ENCODE measurements around the gene SFXN2.

Gene SFXN2

GRCh38 chr10:102752934-102753664, 38.7 kb downstream of the SFXN2 start:
- H4K20me1 ChIP-seq (ENCODE audit: control insufficient read depth, insufficient read depth, low read depth, low read length): 0 out of 2 replicates have a peak, but pooled peaks cover 5% of the 10 kb centered on the region

GRCh38 chr10:102753718-102754117, 39.3 kb downstream of the SFXN2 start:
- H3K27me3 ChIP-seq (ENCODE audit: control insufficient read depth, low read length): no peaks in the 10 kb centered on the region
- no peak for TF ChIP-seq CTCF (IDR thresholded peaks at IDR 0.05; ENCODE audit: low read depth, low read length, poor library complexity, severe bottlenecking)
- TF ChIP-seq EZH2phosphoT487 (IDR thresholded peaks at IDR 0.05; ENCODE audit: borderline replicate concordance, low read length): no peak
- no peak overlapping the region for H3K4me2 ChIP-seq (ENCODE audit: low read length)

More at GRCh38 chr10:102752934-102753664, 38.7 kb downstream of the SFXN2 start:
- Histone ChIP-seq H3K79me2 (ENCODE audit: control insufficient read depth, low read length) (peaks cover 61% of the 10 kb centered on the region), H3K4me1 (ENCODE audit: control insufficient read depth, low read length) (no peaks in the 10 kb centered on the region), H3K4me2 (ENCODE audit: low read length) (no peak overlapping the region), H3K27ac (ENCODE audit: low read depth, low read length) (no peak overlapping the region), H3K27me3 (ENCODE audit: control insufficient read depth, low read length) (no peaks in the 10 kb centered on the region), H3K4me3 (ENCODE audit: low read length) (no peak overlapping the region), H3K9me3 (ENCODE audit: control insufficient read depth, insufficient read depth, low read length) (no peaks in the 10 kb centered on the region), H3K9me2 (replicated peaks; ENCODE audit: control insufficient read depth, low read length) (no peaks in the 10 kb centered on the region), H3F3A (ENCODE audit: control insufficient read depth, insufficient read depth) (no peaks in the 10 kb centered on the region), H3K36me3 (ENCODE audit: control insufficient read depth, low read length) (no peaks in the 10 kb centered on the region; the same call in 1 of the 2 replicates)
- no peak for TF ChIP-seq EZH2phosphoT487 (IDR thresholded peaks at IDR 0.05; ENCODE audit: borderline replicate concordance, low read length)
- peak; percentile 70 for TF ChIP-seq CTCF (IDR thresholded peaks at IDR 0.05; ENCODE audit: low read depth, low read length, poor library complexity, severe bottlenecking)

GRCh38 chr10:102757323-102757722, 42.9 kb downstream of the SFXN2 start:
- Histone ChIP-seq H3K4me1 (ENCODE audit: control insufficient read depth, low read length) (no peaks in the 10 kb centered on the region), H3K36me3 (ENCODE audit: control insufficient read depth, low read length) (no peaks in the 10 kb centered on the region; the same call in 1 of the 2 replicates), H4K20me1 (ENCODE audit: control insufficient read depth, insufficient read depth, low read depth, low read length) (0 out of 2 replicates have a peak, but pooled peaks cover 5% of the 10 kb centered on the region), H3K9me2 (replicated peaks; ENCODE audit: control insufficient read depth, low read length) (no peaks in the 10 kb centered on the region), H3F3A (ENCODE audit: control insufficient read depth, insufficient read depth) (no peaks in the 10 kb centered on the region), H3K79me2 (ENCODE audit: control insufficient read depth, low read length) (peaks cover 56% of the 10 kb centered on the region), H3K4me3 (ENCODE audit: low read length) (no peak overlapping the region), H3K27ac (ENCODE audit: low read depth, low read length) (no peak overlapping the region), H3K4me2 (ENCODE audit: low read length) (no peak overlapping the region), H3K9me3 (ENCODE audit: control insufficient read depth, insufficient read depth, low read length) (no peaks in the 10 kb centered on the region), H3K27me3 (ENCODE audit: control insufficient read depth, low read length) (no peaks in the 10 kb centered on the region)
- TF ChIP-seq EZH2phosphoT487 (IDR thresholded peaks at IDR 0.05; ENCODE audit: borderline replicate concordance, low read length) (no peak), CTCF (IDR thresholded peaks at IDR 0.05; ENCODE audit: low read depth, low read length, poor library complexity, severe bottlenecking) (no peak)

More at GRCh38 chr10:102753718-102754117, 39.3 kb downstream of the SFXN2 start:
- H4K20me1 ChIP-seq (ENCODE audit: control insufficient read depth, insufficient read depth, low read depth, low read length): 0 out of 2 replicates have a peak, but pooled peaks cover 5% of the 10 kb centered on the region
- no peaks in the 10 kb centered on the region for H3K4me1 ChIP-seq (ENCODE audit: control insufficient read depth, low read length)
- peaks cover 60% of the 10 kb centered on the region for H3K79me2 ChIP-seq (ENCODE audit: control insufficient read depth, low read length)
- no peaks in the 10 kb centered on the region for H3K9me3 ChIP-seq (ENCODE audit: control insufficient read depth, insufficient read depth, low read length)
- H3K4me3 ChIP-seq (ENCODE audit: low read length): no peak overlapping the region
- H3F3A ChIP-seq (ENCODE audit: control insufficient read depth, insufficient read depth): no peaks in the 10 kb centered on the region
- no peak overlapping the region for H3K27ac ChIP-seq (ENCODE audit: low read depth, low read length)
- H3K9me2 ChIP-seq (replicated peaks; ENCODE audit: control insufficient read depth, low read length): no peaks in the 10 kb centered on the region
- H3K36me3 ChIP-seq (ENCODE audit: control insufficient read depth, low read length): no peaks in the 10 kb centered on the region; the same call in 1 of the 2 replicates
